ENCODE measurements around the gene TMTC4. TPM values are rescaled to one million over a fixed set of nuclear protein-coding genes. Genes with fewer than 3 reads are reported as not detected.

TMTC4 gene
- total RNA-seq, 1 experiment from 2014 or later: 14.6 TPM

- in situ Hi-C loops (cut with HindIII; ENCODE audit: low pct_unique_long_range_greater_than_20kb, low sequenced_read_pairs): no loop called here
- Histone ChIP-seq H3K27ac (ENCODE audit: low read length) (no peak overlapping the region), H3K36me3 (ENCODE audit: control insufficient read depth, insufficient read depth, low read length) (no peaks in the 10 kb centered on the region), H3K27me3 (ENCODE audit: control insufficient read depth, insufficient read depth, low read length) (no peaks in the 10 kb centered on the region), H3K4me3 (ENCODE audit: low read depth in 2 of 2, low read length in 2 of 2) (no peak overlapping the region), H3K9me3 (ENCODE audit: control insufficient read depth, insufficient read depth, low read depth, low read length) (no peaks in the 10 kb centered on the region), H3K4me1 (ENCODE audit: control insufficient read depth, insufficient read depth, low read length) (no peaks in the 10 kb centered on the region)
- TF ChIP-seq TCF7L2 (IDR thresholded peaks at IDR 0.05; ENCODE audit: low read depth, low read length) (no peak), SIN3A (IDR thresholded peaks at IDR 0.05; ENCODE audit: borderline replicate concordance, insufficient read depth, low read depth, low read length) (no peak), POLR2AphosphoS5 (IDR thresholded peaks at IDR 0.05; ENCODE audit: low read depth, low read length) (no peak), REST (IDR thresholded peaks at IDR 0.05; ENCODE audit: insufficient read depth in 1 of 2, low read depth in 2 of 2, low read length in 1 of 2) (no peak), CTCF (IDR thresholded peaks at IDR 0.05) (no peak)
- ATAC-seq: no peak
- ChIA-PET POLR2A (no interaction called here), CTCF (no interaction called here)
- BruUV-seq (replicated peaks): no TSS peak
- DNase-seq (ENCODE audit: low read depth, low spot score): no peak
- intact Hi-C loops (cut with micrococcal nuclease; ENCODE audit: unreplicated experiment): no loop called here
Observed at GRCh38 chr13:100608489-100608888, 66.1 kb downstream of the TMTC4 start.

- ChIA-PET POLR2A (no interaction called here), CTCF (no interaction called here)
- TF ChIP-seq POLR2AphosphoS5 (IDR thresholded peaks at IDR 0.05; ENCODE audit: low read depth, low read length) (no peak), CTCF (IDR thresholded peaks at IDR 0.05) (no peak), REST (IDR thresholded peaks at IDR 0.05; ENCODE audit: insufficient read depth in 1 of 2, low read depth in 2 of 2, low read length in 1 of 2) (no peak), SIN3A (IDR thresholded peaks at IDR 0.05; ENCODE audit: borderline replicate concordance, insufficient read depth, low read depth, low read length) (no peak), TCF7L2 (IDR thresholded peaks at IDR 0.05; ENCODE audit: low read depth, low read length) (no peak)
Observed at GRCh38 chr13:100604918-100605710, 69.5 kb downstream of the TMTC4 start.

More at GRCh38 chr13:100604918-100605710, 69.5 kb downstream of the TMTC4 start:
- in situ Hi-C loops (cut with HindIII; ENCODE audit: low pct_unique_long_range_greater_than_20kb, low sequenced_read_pairs): no loop called here
- no peaks in the 10 kb centered on the region for H3K36me3 ChIP-seq (ENCODE audit: control insufficient read depth, insufficient read depth, low read length)
- H3K27ac ChIP-seq (ENCODE audit: low read length): no peak overlapping the region
- ATAC-seq (no peak), DNase-seq (ENCODE audit: low read depth, low spot score) (no peak)
- no peaks in the 10 kb centered on the region for H3K9me3 ChIP-seq (ENCODE audit: control insufficient read depth, insufficient read depth, low read depth, low read length)
- no TSS peak for BruUV-seq (replicated peaks)
- no peaks in the 10 kb centered on the region for H3K27me3 ChIP-seq (ENCODE audit: control insufficient read depth, insufficient read depth, low read length)
- intact Hi-C loops (cut with micrococcal nuclease; ENCODE audit: unreplicated experiment): no loop called here
- H3K4me3 ChIP-seq (ENCODE audit: low read depth in 2 of 2, low read length in 2 of 2): no peak overlapping the region
- H3K4me1 ChIP-seq (ENCODE audit: control insufficient read depth, insufficient read depth, low read length): no peaks in the 10 kb centered on the region
